ENCODE data around the gene CNKSR1. TPM values are rescaled to one million over a fixed set of nuclear protein-coding genes. Genes with fewer than 3 reads are reported as not detected.
A peak's percentile ranks its signal among the peaks of the same experiment; 100 is the strongest.
"Not testable (repeated sequence)": the region's sequence is repeated elsewhere in the genome, so short reads cannot be mapped to it uniquely, and the experiment has no call there.

The CNKSR1 gene
- polyA plus RNA-seq, 1 donor (not counting 4 experiments of a cell fraction or from before 2014, with no cell fraction given): 10.6 TPM

GRCh38 chr1:26225033-26225831 is 47.9 kb downstream of the CNKSR1 start:
- Histone ChIP-seq H3K9me3 (ENCODE audit: control insufficient read depth, low read depth, low read length) (no peaks in the 10 kb centered on the region), H3K9me1 (ENCODE audit: control insufficient read depth, extremely low read depth, insufficient read depth, low read length) (no peaks in the 10 kb centered on the region), H3K9ac (ENCODE audit: control insufficient read depth, extremely low read depth, insufficient read depth, low read length) (no peak overlapping the region), H3K4me3 (ENCODE audit: control insufficient read depth in 2 of 3, extremely low read depth in 1 of 3, insufficient read depth in 2 of 3, low read depth in 1 of 3, low read length in 3 of 3) (no peak overlapping the region), H3K4me1 (ENCODE audit: control insufficient read depth, extremely low read depth, insufficient read depth, low read length) (peaks cover 3% of the 10 kb centered on the region), H3K27ac (ENCODE audit: control insufficient read depth, insufficient read depth, low read length) (no peak overlapping the region), H3K4me2 (ENCODE audit: control insufficient read depth, extremely low read depth, insufficient read depth, low read depth, low read length) (peak overlapping the region; percentile 27), H3K36me3 (ENCODE audit: control insufficient read depth in 2 of 2, extremely low read depth in 1 of 2, insufficient read depth in 2 of 2, low read length in 2 of 2) (no peaks in the 10 kb centered on the region), H2AFZ (ENCODE audit: control insufficient read depth, low read length) (peak overlapping the region; percentile 9), H3K27me3 (ENCODE audit: control insufficient read depth, extremely low read depth, insufficient read depth, low read length) (peaks cover 7% of the 10 kb centered on the region), H3K79me2 (ENCODE audit: control insufficient read depth, insufficient read depth, low read length) (no peaks in the 10 kb centered on the region), H4K20me1 (ENCODE audit: control insufficient read depth, extremely low read depth, insufficient read depth, low read length) (no peaks in the 10 kb centered on the region)
- TF ChIP-seq EZH2 (IDR thresholded peaks at IDR 0.05; ENCODE audit: low read length) (no peak), CTCF (optimal IDR thresholded peaks at IDR 0.05 in 1 of 3, IDR thresholded peaks at IDR 0.05 in 1 of 3, conservative IDR thresholded peaks at IDR 0.05 in 1 of 3; ENCODE audit: extremely low read depth in 1 of 3, insufficient read depth in 2 of 3, low read length in 3 of 3) (no peak)
- DNase-seq (ENCODE audit: low read depth, low spot score) (no peak), FAIRE-seq (no peak)
- dilution Hi-C loops (cut with MboI; ENCODE audit: extremely low pct_ligation_motif_present, low sequenced_read_pairs): no loop called here

- H3K79me2 ChIP-seq (ENCODE audit: control insufficient read depth, insufficient read depth, low read length): peaks cover 15% of the 10 kb centered on the region
- H3K27me3 ChIP-seq (ENCODE audit: control insufficient read depth, extremely low read depth, insufficient read depth, low read length); H2AFZ ChIP-seq (ENCODE audit: control insufficient read depth, low read length); DNase-seq (ENCODE audit: low read depth, low spot score); dilution Hi-C loops (cut with MboI; ENCODE audit: extremely low pct_ligation_motif_present, low sequenced_read_pairs); H3K27ac ChIP-seq (ENCODE audit: control insufficient read depth, insufficient read depth, low read length); H3K4me3 ChIP-seq (ENCODE audit: control insufficient read depth in 2 of 3, extremely low read depth in 1 of 3, insufficient read depth in 2 of 3, low read depth in 1 of 3, low read length in 3 of 3); H3K4me1 ChIP-seq (ENCODE audit: control insufficient read depth, extremely low read depth, insufficient read depth, low read length); H3K9me1 ChIP-seq (ENCODE audit: control insufficient read depth, extremely low read depth, insufficient read depth, low read length); H3K9ac ChIP-seq (ENCODE audit: control insufficient read depth, extremely low read depth, insufficient read depth, low read length); H3K4me2 ChIP-seq (ENCODE audit: control insufficient read depth, extremely low read depth, insufficient read depth, low read depth, low read length); H3K36me3 ChIP-seq (ENCODE audit: control insufficient read depth in 2 of 2, extremely low read depth in 1 of 2, insufficient read depth in 2 of 2, low read length in 2 of 2); H4K20me1 ChIP-seq (ENCODE audit: control insufficient read depth, extremely low read depth, insufficient read depth, low read length); H3K9me3 ChIP-seq (ENCODE audit: control insufficient read depth, low read depth, low read length); FAIRE-seq: not testable (repeated sequence)
These were observed 53.4 kb downstream of the CNKSR1 start for GRCh38 chr1:26230682-26231081.

All from keratinocyte (primary cell).